Measurements from ENCODE around the gene BEST4. TPM values are rescaled to one million over a fixed set of nuclear protein-coding genes. Genes with fewer than 3 reads are reported as not detected.

BEST4 gene
- total and polyA plus RNA-seq, 9 donors = 0.25 to 1.7 (median 0.63) TPM

- no peaks in the 10 kb centered on the region for H3K9me3 ChIP-seq
- peak in 3 of 5 donors; percentile 38 to 52 (median 40) for DNase-seq
- no peaks in the 10 kb centered on the region for H3K36me3 ChIP-seq
- no peak overlapping the region for H3K4me3 ChIP-seq
- H3K4me1 ChIP-seq (ENCODE audit: insufficient read depth) = peaks cover 25% of the 10 kb centered on the region
- TF ChIP-seq EP300 (IDR thresholded peaks at IDR 0.05) (no peak), POLR2A (IDR thresholded peaks at IDR 0.05) (no peak), CTCF (IDR thresholded peaks at IDR 0.05) (no peak)
- intact Hi-C loops (cut with DNase I) = loop anchor here in 1 of 4 donors (10.0 kb wide), 1 partner anchor 502 kb away; no protein-coding TSS in a partner anchor
- 82 to 86% (median 84%) methylated on average over 13 of the region's 13 CpGs for WGBS, 3 donors
- no peak overlapping the region for H3K27ac ChIP-seq
- no peaks in the 10 kb centered on the region for H3K27me3 ChIP-seq
Observed at GRCh38 chr1:44802306-44803061, 14.5 kb upstream of the BEST4 start.

GRCh38 chr1:44801491-44802305 lies 13.7 kb upstream of the BEST4 start:
- Histone ChIP-seq H3K36me3 (no peaks in the 10 kb centered on the region), H3K27ac (no peak overlapping the region), H3K9me3 (no peaks in the 10 kb centered on the region), H3K4me3 (peak overlapping the region; percentile 69), H3K27me3 (no peaks in the 10 kb centered on the region), H3K4me1 (ENCODE audit: insufficient read depth) (peaks cover 17% of the 10 kb centered on the region)
- intact Hi-C loops (cut with DNase I) = loop anchor here in 1 of 4 donors (10.0 kb wide), 1 partner anchor 503 kb away; no protein-coding TSS in a partner anchor
- peak in 4 of 5 donors; percentile 46 to 59 (median 48) for DNase-seq
- TF ChIP-seq EP300 (IDR thresholded peaks at IDR 0.05) (no peak), CTCF (IDR thresholded peaks at IDR 0.05) (no peak), POLR2A (IDR thresholded peaks at IDR 0.05) (no peak)
- 63 to 78% (median 75%) methylated on average over 13 of the region's 13 CpGs for WGBS, 3 donors

- 0 to 1% (median 0%) methylated on average over 34 to 79 of the region's 79 CpGs for WGBS, 3 donors
- TF ChIP-seq EP300 (IDR thresholded peaks at IDR 0.05) = no peak
- peak; percentile 97 for TF ChIP-seq POLR2A (IDR thresholded peaks at IDR 0.05)
- peak; percentile 89 to 94 (median 94) for TF ChIP-seq CTCF (IDR thresholded peaks at IDR 0.05)
- peak within 1 kb of the TSS; percentile 75 to 90 for H3K27ac ChIP-seq
Observed at GRCh38 chr1:44799770-44800584, 12.0 kb upstream of the BEST4 start, which contains the start of gene PLK3. Gene PLK3 (plus strand): TSS chr1:44800377. CDS start chr1:44800464, 87 bp downstream.

More at GRCh38 chr1:44799770-44800584, 12.0 kb upstream of the BEST4 start, which contains the start of gene PLK3:
- no peaks in the 10 kb centered on the region for H3K27me3 ChIP-seq
- no peaks in the 10 kb centered on the region for H3K9me3 ChIP-seq
- intact Hi-C loops (cut with DNase I) = loop anchor here in 1 of 4 donors (10.0 kb wide), 1 partner anchor 505 kb away; no protein-coding TSS in a partner anchor
- H3K4me1 ChIP-seq (ENCODE audit: insufficient read depth) = peaks cover 10% of the 10 kb centered on the region
- H3K36me3 ChIP-seq = no peaks in the 10 kb centered on the region
- peak within 1 kb of the TSS; percentile 69 for H3K4me3 ChIP-seq
- DNase-seq = peak; percentile 97 to 99 (median 98)
